ENCODE data around the gene CENPL.
"Not testable (repeated sequence)": the region's sequence is repeated elsewhere in the genome, so short reads cannot be mapped to it uniquely, and the experiment has no call there.

CENPL gene

GRCh38 chr1:173764331-173764730 is 60.4 kb downstream of the CENPL start:
- in situ Hi-C loops (cut with MboI; ENCODE audit: low sequenced_read_pairs) = not testable (repeated sequence)

GRCh38 chr1:173758980-173759379 is 65.7 kb downstream of the CENPL start:
- in situ Hi-C loops (cut with MboI; ENCODE audit: low sequenced_read_pairs) = no loop called here

- in situ Hi-C loops (cut with MboI; ENCODE audit: low sequenced_read_pairs) = no loop called here
Observed at GRCh38 chr1:173758110-173758509, 66.6 kb downstream of the CENPL start.

GRCh38 chr1:173757666-173758065 is 67.0 kb downstream of the CENPL start:
- in situ Hi-C loops (cut with MboI; ENCODE audit: low sequenced_read_pairs) = no loop called here

- in situ Hi-C loops (cut with MboI; ENCODE audit: low sequenced_read_pairs) = no loop called here
Observed at GRCh38 chr1:173753830-173754229, 70.9 kb downstream of the CENPL start.

Measured in hTERT RPE-1 (cell line).